Measurements from ENCODE around the gene SYNDIG1L. TPM values are rescaled to one million over a fixed set of nuclear protein-coding genes. Genes with fewer than 3 reads are reported as not detected.

SYNDIG1L gene
- total and polyA plus RNA-seq, 4 donors = 0.08 TPM; not detected in 3

GRCh38 chr14:74417611-74418010 is 8.4 kb downstream of the SYNDIG1L start:
- Histone ChIP-seq H3K4me1 (ENCODE audit: control insufficient read depth in 4 of 4, insufficient read depth in 4 of 4, low read length in 3 of 4) (no peaks in the 10 kb centered on the region), H3K9ac (ENCODE audit: low read depth in 1 of 2, low read length in 2 of 2) (no peak overlapping the region), H3K27ac (ENCODE audit: low read depth in 1 of 2, low read length in 2 of 2) (no peak overlapping the region), H3K4me3 (ENCODE audit: low read depth in 1 of 3, low read length in 3 of 3) (no peak overlapping the region), H3K36me3 (ENCODE audit: control insufficient read depth in 4 of 4, insufficient read depth in 3 of 4, low read depth in 1 of 4, low read length in 3 of 4) (no peaks in the 10 kb centered on the region), H3K9me3 (ENCODE audit: control insufficient read depth in 4 of 4, low read length in 3 of 4) (no peaks in the 10 kb centered on the region), H3K27me3 (ENCODE audit: control insufficient read depth in 4 of 4, insufficient read depth in 4 of 4, low read length in 3 of 4) (peaks cover 0 to 10% (median 2%) of the 10 kb centered on the region in 4 donors)
- no peak for DNase-seq (ENCODE audit: low spot score)
- TF ChIP-seq MAX (IDR thresholded peaks at IDR 0.05) = no peak
- TF ChIP-seq NR2F2 (IDR thresholded peaks at IDR 0.05) = no peak
- TF ChIP-seq, protein P1, sequence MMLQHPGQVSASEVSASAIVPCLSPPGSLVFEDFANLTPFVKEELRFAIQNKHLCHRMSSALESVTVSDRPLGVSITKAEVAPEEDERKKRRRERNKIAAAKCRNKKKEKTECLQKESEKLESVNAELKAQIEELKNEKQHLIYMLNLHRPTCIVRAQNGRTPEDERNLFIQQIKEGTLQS (IDR thresholded peaks at IDR 0.05) = no peak
- TF ChIP-seq TAF1 (conservative IDR thresholded peaks at IDR 0.05) = no peak
- no peak for TF ChIP-seq HNF4A (conservative IDR thresholded peaks at IDR 0.05)
- no peak for TF ChIP-seq HNF4G (IDR thresholded peaks at IDR 0.05)
- TF ChIP-seq EGR1 (IDR thresholded peaks at IDR 0.05; ENCODE audit: low read depth in 2 of 2) = no peak
- no peak for TF ChIP-seq GABPA (IDR thresholded peaks at IDR 0.05 in 1 of 2, conservative IDR thresholded peaks at IDR 0.05 in 1 of 2)
- TF ChIP-seq YY1 (IDR thresholded peaks at IDR 0.05) = no peak
- TF ChIP-seq JUND (IDR thresholded peaks at IDR 0.05) = no peak
- TF ChIP-seq FOXA1 (IDR thresholded peaks at IDR 0.05) = no peak
- TF ChIP-seq RXRA (IDR thresholded peaks at IDR 0.05) = no peak
- no peak for TF ChIP-seq SP1 (IDR thresholded peaks at IDR 0.05)
- TF ChIP-seq FOXA2 (IDR thresholded peaks at IDR 0.05) = no peak
- WGBS = 20% methylated on average over 3 of the region's 3 CpGs

DNA sequence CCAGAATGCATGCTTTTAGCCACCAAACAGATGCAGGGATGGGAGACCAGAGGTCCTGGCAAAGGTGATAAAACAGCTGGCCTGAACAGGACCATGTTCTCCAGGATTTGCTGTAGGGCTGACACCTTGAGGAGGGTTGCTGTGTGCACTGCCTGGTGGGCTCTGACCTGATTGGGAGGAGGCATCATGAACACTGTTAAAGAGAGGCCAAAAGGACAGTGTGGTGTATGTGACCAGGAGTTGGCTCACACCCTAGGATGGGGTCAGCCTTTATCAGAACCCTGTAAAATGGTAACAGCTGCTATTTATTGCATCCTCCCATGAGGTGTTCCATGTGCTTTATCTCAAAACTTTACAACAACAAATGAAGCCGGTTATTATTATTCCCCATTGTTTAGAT is 8.8 kb downstream of the SYNDIG1L start:
- Histone ChIP-seq H3K4me3 (ENCODE audit: low read depth in 1 of 3, low read length in 3 of 3) (no peak overlapping the region), H3K27ac (ENCODE audit: low read depth in 1 of 2, low read length in 2 of 2) (no peak overlapping the region), H3K9ac (ENCODE audit: low read depth in 1 of 2, low read length in 2 of 2) (no peak overlapping the region), H3K9me3 (ENCODE audit: control insufficient read depth in 4 of 4, low read length in 3 of 4) (no peaks in the 10 kb centered on the region), H3K4me1 (ENCODE audit: control insufficient read depth in 4 of 4, insufficient read depth in 4 of 4, low read length in 3 of 4) (no peaks in the 10 kb centered on the region), H3K36me3 (ENCODE audit: control insufficient read depth in 4 of 4, insufficient read depth in 3 of 4, low read depth in 1 of 4, low read length in 3 of 4) (no peaks in the 10 kb centered on the region), H3K27me3 (ENCODE audit: control insufficient read depth in 4 of 4, insufficient read depth in 4 of 4, low read length in 3 of 4) (peaks cover 0 to 10% (median 2%) of the 10 kb centered on the region in 4 donors)
- DNase-seq (ENCODE audit: low spot score) = no peak
- no peak for TF ChIP-seq EGR1 (IDR thresholded peaks at IDR 0.05; ENCODE audit: low read depth in 2 of 2)
- TF ChIP-seq, protein P1 (IDR thresholded peaks at IDR 0.05) = no peak
- no peak for TF ChIP-seq YY1 (IDR thresholded peaks at IDR 0.05)
- no peak for TF ChIP-seq HNF4A (conservative IDR thresholded peaks at IDR 0.05)
- TF ChIP-seq RAD21 (IDR thresholded peaks at IDR 0.05) = no peak
- TF ChIP-seq TAF1 (conservative IDR thresholded peaks at IDR 0.05) = no peak
- no peak for TF ChIP-seq SP1 (IDR thresholded peaks at IDR 0.05)
- no peak for TF ChIP-seq RXRA (IDR thresholded peaks at IDR 0.05)
- no peak for TF ChIP-seq FOXA1 (IDR thresholded peaks at IDR 0.05)
- TF ChIP-seq CTCF (IDR thresholded peaks at IDR 0.05; ENCODE audit: low read depth, low read length, missing input control) = no peak
- TF ChIP-seq FOXA2 (IDR thresholded peaks at IDR 0.05) = no peak
- no peak for TF ChIP-seq JUND (IDR thresholded peaks at IDR 0.05)
- TF ChIP-seq GABPA (IDR thresholded peaks at IDR 0.05 in 1 of 2, conservative IDR thresholded peaks at IDR 0.05 in 1 of 2) = no peak
- no peak for TF ChIP-seq REST (IDR thresholded peaks at IDR 0.05)
- TF ChIP-seq MAX (IDR thresholded peaks at IDR 0.05) = no peak
- WGBS = 65% methylated on average over 1 of the region's 1 CpG
